ENCODE results near the gene HTRA1. TPM values are rescaled to one million over a fixed set of nuclear protein-coding genes. Genes with fewer than 3 reads are reported as not detected.

The HTRA1 gene
- total and polyA plus RNA-seq, 10 donors, result 18.3 to 63.7 (median 35.3) TPM

GRCh38 chr10:122559228-122559627 lies 97.9 kb downstream of the HTRA1 start:
- 57 to 72% (median 63%) methylated on average over 2 of the region's 2 CpGs for WGBS, 5 donors
- H3K9me3 ChIP-seq, result no peaks in the 10 kb centered on the region
- TF ChIP-seq CTCF (IDR thresholded peaks at IDR 0.05 in 8 of 11, conservative IDR thresholded peaks at IDR 0.05 in 3 of 11) (no peak), POLR2A (IDR thresholded peaks at IDR 0.05) (no peak), POLR2AphosphoS5 (IDR thresholded peaks at IDR 0.05) (no peak)
- peaks cover 0 to 6% (median 0%) of the 10 kb centered on the region in 6 donors for H3K4me1 ChIP-seq
- H3K36me3 ChIP-seq, result no peaks in the 10 kb centered on the region
- no peak overlapping the region for H3K27ac ChIP-seq
- DNase-seq, result no peak
- H3K27me3 ChIP-seq (replicated peaks in 1 of 7), result peaks cover 0 to 75% (median 7%) of the 10 kb centered on the region in 7 donors
- no peak overlapping the region for H3K4me3 ChIP-seq
- intact Hi-C loops (cut with DNase I; ENCODE audit: low total_unique reads), result no loop called here

DNA sequence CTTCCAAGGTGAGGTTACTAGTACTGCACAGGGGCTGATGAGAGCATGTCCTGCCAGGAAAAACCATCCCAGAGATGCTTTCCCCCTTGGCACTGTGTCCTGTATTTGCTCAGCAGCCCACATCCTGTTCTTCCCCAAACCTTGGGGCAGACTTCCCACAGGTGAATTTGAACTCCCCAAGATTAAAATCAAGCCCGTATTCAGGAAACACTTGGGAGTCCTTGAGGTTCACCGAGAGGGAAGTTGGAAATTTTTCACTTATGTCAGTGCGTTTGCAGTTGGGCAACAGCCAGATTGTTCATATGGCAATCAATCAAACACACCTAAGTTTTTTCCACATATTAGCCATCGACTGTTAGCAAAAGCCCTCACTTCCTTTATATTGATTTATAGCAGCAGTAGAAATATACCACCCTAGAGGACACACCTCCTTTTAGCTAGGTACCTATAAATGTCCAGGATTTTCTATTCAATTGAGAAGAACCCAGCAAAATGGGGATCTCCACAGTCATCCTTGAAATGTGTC lies 99.0 kb downstream of the HTRA1 start, which contains the start of gene DMBT1:
Gene DMBT1 (plus strand): TSS at position 476 of the 526 bp plus-strand sequence. CDS start 17 bp downstream, at position 493.
- no peaks in the 10 kb centered on the region for H3K9me3 ChIP-seq
- intact Hi-C loops (cut with DNase I; ENCODE audit: low total_unique reads), result loop anchor here (10.0 kb wide), 1 partner anchor 116 kb away; no protein-coding TSS in a partner anchor
- peaks cover 0 to 6% (median 0%) of the 10 kb centered on the region in 6 donors for H3K4me1 ChIP-seq
- DNase-seq, result no peak
- H3K27ac ChIP-seq, result no peak within 1 kb of the TSS
- no peak within 1 kb of the TSS for H3K4me3 ChIP-seq
- WGBS, 5 donors, result 7 to 20% (median 12%) methylated on average over 4 of the region's 4 CpGs
- TF ChIP-seq POLR2A (IDR thresholded peaks at IDR 0.05) (no peak), CTCF (IDR thresholded peaks at IDR 0.05 in 8 of 11, conservative IDR thresholded peaks at IDR 0.05 in 3 of 11) (no peak), POLR2AphosphoS5 (IDR thresholded peaks at IDR 0.05) (no peak)
- peaks cover 0 to 78% (median 7%) of the 10 kb centered on the region in 7 donors for H3K27me3 ChIP-seq (replicated peaks in 1 of 7)
- H3K36me3 ChIP-seq, result no peaks in the 10 kb centered on the region

GRCh38 chr10:122561212-122561611 lies 99.9 kb downstream of the HTRA1 start:
- no peak overlapping the region for H3K27ac ChIP-seq
- H3K36me3 ChIP-seq, result no peaks in the 10 kb centered on the region
- H3K9me3 ChIP-seq, result no peaks in the 10 kb centered on the region
- H3K27me3 ChIP-seq (replicated peaks in 1 of 7), result peaks cover 0 to 80% (median 7%) of the 10 kb centered on the region in 7 donors
- H3K4me1 ChIP-seq, result peaks cover 0 to 7% (median 3%) of the 10 kb centered on the region in 6 donors
- no peak for TF ChIP-seq CTCF (IDR thresholded peaks at IDR 0.05 in 8 of 11, conservative IDR thresholded peaks at IDR 0.05 in 3 of 11)
- no peak for TF ChIP-seq POLR2AphosphoS5 (IDR thresholded peaks at IDR 0.05)
- no peak for TF ChIP-seq POLR2A (IDR thresholded peaks at IDR 0.05)
- intact Hi-C loops (cut with DNase I; ENCODE audit: low total_unique reads), result loop anchor here (10.0 kb wide), 1 partner anchor 116 kb away; no protein-coding TSS in a partner anchor
- no peak overlapping the region for H3K4me3 ChIP-seq
- DNase-seq, result no peak
- WGBS, 5 donors, result 59 to 74% (median 68%) methylated on average over 6 of the region's 6 CpGs

GRCh38 chr10:122561792-122562191 lies 100.4 kb downstream of the HTRA1 start:
- no peak overlapping the region for H3K4me3 ChIP-seq
- no peak overlapping the region for H3K27ac ChIP-seq
- TF ChIP-seq POLR2A (IDR thresholded peaks at IDR 0.05) (no peak), POLR2AphosphoS5 (IDR thresholded peaks at IDR 0.05) (no peak), CTCF (IDR thresholded peaks at IDR 0.05 in 8 of 11, conservative IDR thresholded peaks at IDR 0.05 in 3 of 11) (no peak)
- H3K27me3 ChIP-seq (replicated peaks in 1 of 7), result peaks cover 0 to 75% (median 7%) of the 10 kb centered on the region in 7 donors
- no peak for DNase-seq
- H3K9me3 ChIP-seq, result no peaks in the 10 kb centered on the region
- H3K4me1 ChIP-seq, result peaks cover 0 to 7% (median 3%) of the 10 kb centered on the region in 6 donors
- no peaks in the 10 kb centered on the region for H3K36me3 ChIP-seq
- intact Hi-C loops (cut with DNase I; ENCODE audit: low total_unique reads), result loop anchor here (10.0 kb wide), 1 partner anchor 117 kb away; no protein-coding TSS in a partner anchor
